Mucosa of descending colon (tissue), 3 donors: ENCODE results near the gene TSPEAR. TPM values are rescaled to one million over a fixed set of nuclear protein-coding genes. Genes with fewer than 3 reads are reported as not detected.
"Not testable (repeated sequence)": the region's sequence is repeated elsewhere in the genome, so short reads cannot be mapped to it uniquely, and the experiment has no call there.

Source experiments
- ATAC-seq: fragments of 200-7000 bp; cut with Tn5 transposase; one replicate; pipeline ENCODE4 v1.9.1; 2020; ENCODE audit warnings: mild to moderate bottlenecking, moderate library complexity
- DNase-seq, 3 donors: peaks; one replicate each; pipeline ENCODE4 v3.0.0-alpha.2; 2020
- H3K36me3 ChIP-seq: fragments of 200-600 bp; one replicate; pipeline ENCODE4 v1.8.0; 2021; ENCODE audit warnings: low read depth, mild to moderate bottlenecking
- H3K4me1 ChIP-seq: fragments of 200-600 bp; one replicate; pipeline ENCODE4 v1.8.0; 2021; ENCODE audit warnings: low read depth, mild to moderate bottlenecking
- H3K4me3 ChIP-seq: fragments of 200-600 bp; one replicate; pipeline ENCODE4 v1.8.0; 2021; ENCODE audit warnings: mild to moderate bottlenecking
- H3K9me3 ChIP-seq: fragments of 200-600 bp; one replicate; pipeline ENCODE4 v1.8.0; 2021; ENCODE audit warnings: mild to moderate bottlenecking
- intact Hi-C, 2 donors: fragments of 100-400 bp; cut with DNase I in 1 of 2; cut with micrococcal nuclease in 1 of 2; formaldehyde crosslinking; loops; one replicate each; pipeline versions ENCODE4 v1.11.0 to v1.11.1; 2022; cut with DNase I, micrococcal nuclease
- total RNA-seq, 3 donors: library from RNA; stranded (reverse); fragmentation: NEBNext Ultra II Directional in 2 of 3; extraction: Animal tissue kit (Norgen Biotek cat#: 25700) in 2 of 3; gene quantifications; one replicate each; pipeline versions ENCODE4 v1.2.1 to v1.2.4, GENCODE V29; 2021 to 2023
- TF ChIP-seq, protein P1 (sequence below): fragments of 200-600 bp; IDR thresholded peaks from one replicate; pipeline ENCODE4 v1.8.0; 2022; ENCODE audit warnings: antibody characterized with exemption, mild to moderate bottlenecking
- donor health status: DM: no; HTN: no; CAD: no; lungs with moderate emphysema.
- donor health status: DM: no; HTN: no; CAD: no.
- donor health status: DM: no; HTN: yes; CAD: no.

Gene TSPEAR
- total RNA-seq, 3 donors from 2014 or later: 0.28 TPM; not detected in 2

DNA sequence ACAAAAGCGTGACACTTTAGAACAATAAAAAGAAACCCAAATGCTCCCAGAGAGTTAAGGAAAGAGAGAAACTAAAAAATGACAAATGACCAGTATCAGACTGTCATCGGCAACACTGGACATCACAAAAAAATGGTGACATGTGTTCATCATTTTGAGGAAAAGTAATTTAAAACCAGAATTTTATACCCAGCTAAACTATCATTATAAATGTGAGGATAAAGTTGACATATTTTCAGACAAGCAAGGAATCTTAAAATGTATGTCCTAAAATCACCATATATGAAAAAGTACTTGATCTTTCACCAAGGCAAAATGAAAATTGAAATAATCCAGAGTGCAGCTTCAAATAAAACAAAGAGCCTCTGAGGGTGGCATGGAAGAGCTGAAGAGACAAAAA lies 66.5 kb downstream of the TSPEAR start:
- Histone ChIP-seq H3K4me3 (no peak overlapping the region), H3K36me3 (no peaks in the 10 kb centered on the region), H3K4me1 (no peaks in the 10 kb centered on the region), H3K9me3 (peaks cover 3% of the 10 kb centered on the region)
- DNase-seq: no peak
- TF ChIP-seq, protein P1, sequence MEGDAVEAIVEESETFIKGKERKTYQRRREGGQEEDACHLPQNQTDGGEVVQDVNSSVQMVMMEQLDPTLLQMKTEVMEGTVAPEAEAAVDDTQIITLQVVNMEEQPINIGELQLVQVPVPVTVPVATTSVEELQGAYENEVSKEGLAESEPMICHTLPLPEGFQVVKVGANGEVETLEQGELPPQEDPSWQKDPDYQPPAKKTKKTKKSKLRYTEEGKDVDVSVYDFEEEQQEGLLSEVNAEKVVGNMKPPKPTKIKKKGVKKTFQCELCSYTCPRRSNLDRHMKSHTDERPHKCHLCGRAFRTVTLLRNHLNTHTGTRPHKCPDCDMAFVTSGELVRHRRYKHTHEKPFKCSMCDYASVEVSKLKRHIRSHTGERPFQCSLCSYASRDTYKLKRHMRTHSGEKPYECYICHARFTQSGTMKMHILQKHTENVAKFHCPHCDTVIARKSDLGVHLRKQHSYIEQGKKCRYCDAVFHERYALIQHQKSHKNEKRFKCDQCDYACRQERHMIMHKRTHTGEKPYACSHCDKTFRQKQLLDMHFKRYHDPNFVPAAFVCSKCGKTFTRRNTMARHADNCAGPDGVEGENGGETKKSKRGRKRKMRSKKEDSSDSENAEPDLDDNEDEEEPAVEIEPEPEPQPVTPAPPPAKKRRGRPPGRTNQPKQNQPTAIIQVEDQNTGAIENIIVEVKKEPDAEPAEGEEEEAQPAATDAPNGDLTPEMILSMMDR: no peak
- no peak for ATAC-seq
- intact Hi-C loops: no loop called here

DNA sequence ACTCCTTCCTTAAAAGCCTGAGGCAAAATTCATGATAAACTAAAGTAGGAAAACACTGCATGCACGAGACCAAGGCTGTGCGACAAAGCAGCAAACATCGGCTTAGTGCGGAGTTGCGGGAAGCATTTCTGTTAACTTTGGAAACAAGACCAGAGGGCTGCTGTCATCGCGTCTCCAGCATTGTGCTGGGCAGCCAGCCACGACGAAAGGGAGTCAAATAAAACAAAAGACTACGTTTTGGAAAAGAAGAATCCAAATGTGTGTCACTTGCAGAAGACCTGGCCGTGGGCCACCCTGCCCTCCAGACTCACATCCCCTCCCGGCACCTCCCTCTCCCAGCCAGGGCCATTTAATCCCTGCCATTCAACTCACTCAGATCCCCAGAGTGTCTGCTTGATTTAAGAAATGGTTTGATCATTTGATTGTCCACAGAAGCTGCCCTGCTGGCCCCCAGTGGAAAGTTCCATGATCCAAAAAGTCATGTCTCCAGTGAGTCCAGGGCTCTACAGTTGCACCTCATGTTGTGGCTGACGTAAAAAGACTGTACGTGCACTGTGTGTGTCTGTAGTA lies 67.5 kb downstream of the TSPEAR start:
- ATAC-seq (no peak), DNase-seq (no peak)
- TF ChIP-seq, protein P1: no peak
- intact Hi-C loops: no loop called here
- Histone ChIP-seq H3K9me3 (peaks cover 3% of the 10 kb centered on the region), H3K36me3 (no peaks in the 10 kb centered on the region), H3K4me3 (no peak overlapping the region), H3K4me1 (no peaks in the 10 kb centered on the region)

- intact Hi-C loops: no loop called here
- Histone ChIP-seq H3K36me3 (no peaks in the 10 kb centered on the region), H3K4me3 (no peak overlapping the region), H3K9me3 (peaks cover 3% of the 10 kb centered on the region), H3K4me1 (no peaks in the 10 kb centered on the region)
- DNase-seq (no peak), ATAC-seq (no peak)
- TF ChIP-seq, protein P1: no peak
Measured at GRCh38 chr21:44640761-44641160, 70.6 kb downstream of the TSPEAR start.

GRCh38 chr21:44639331-44639655 lies 72.1 kb downstream of the TSPEAR start:
- no peaks in the 10 kb centered on the region for H3K9me3 ChIP-seq
- TF ChIP-seq, protein P1: no peak
- H3K36me3 ChIP-seq: no peaks in the 10 kb centered on the region
- no peaks in the 10 kb centered on the region for H3K4me1 ChIP-seq
- intact Hi-C loops: no loop called here
- no peak overlapping the region for H3K4me3 ChIP-seq
- DNase-seq (no peak), ATAC-seq (no peak)

GRCh38 chr21:44638506-44639330 lies 72.7 kb downstream of the TSPEAR start:
- DNase-seq, ATAC-seq, intact Hi-C loops, H3K9me3 ChIP-seq, H3K4me1 ChIP-seq, H3K36me3 ChIP-seq, H3K4me3 ChIP-seq: not testable (repeated sequence)

DNA sequence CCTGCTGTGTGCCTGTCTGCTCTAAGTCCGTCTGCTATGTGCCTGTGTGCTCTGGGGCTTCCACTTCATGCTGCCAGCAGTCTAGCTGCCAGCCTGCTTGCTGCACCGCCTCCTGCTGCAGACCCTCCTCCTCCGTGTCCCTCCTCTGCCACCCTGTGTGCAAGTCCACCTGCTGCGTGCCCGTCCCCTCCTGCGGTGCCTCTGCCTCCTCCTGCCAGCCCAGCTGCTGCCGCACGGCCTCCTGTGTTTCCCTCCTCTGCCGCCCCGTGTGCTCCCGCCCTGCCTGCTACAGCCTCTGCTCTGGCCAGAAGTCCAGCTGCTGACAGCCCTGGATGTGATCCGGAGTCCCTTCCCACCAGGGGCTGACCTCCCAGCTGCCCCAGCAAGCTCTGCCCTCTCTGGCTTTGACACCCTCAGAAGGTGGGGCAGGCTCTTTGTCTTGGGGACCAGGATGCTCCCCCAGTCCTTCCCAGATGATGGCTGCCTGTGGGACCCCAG lies 73.5 kb downstream of the TSPEAR start:
- H3K4me3 ChIP-seq, DNase-seq, ATAC-seq, intact Hi-C loops, H3K36me3 ChIP-seq, H3K9me3 ChIP-seq, H3K4me1 ChIP-seq: not testable (repeated sequence)
